NCI-H1092 (cell line): ENCODE measurements around the gene LRIT1.

Experiments used
- DNase-seq: peaks from one replicate; lab custom pipeline; 2025; lab: John Stamatoyannopoulos, UW

Gene LRIT1

DNA sequence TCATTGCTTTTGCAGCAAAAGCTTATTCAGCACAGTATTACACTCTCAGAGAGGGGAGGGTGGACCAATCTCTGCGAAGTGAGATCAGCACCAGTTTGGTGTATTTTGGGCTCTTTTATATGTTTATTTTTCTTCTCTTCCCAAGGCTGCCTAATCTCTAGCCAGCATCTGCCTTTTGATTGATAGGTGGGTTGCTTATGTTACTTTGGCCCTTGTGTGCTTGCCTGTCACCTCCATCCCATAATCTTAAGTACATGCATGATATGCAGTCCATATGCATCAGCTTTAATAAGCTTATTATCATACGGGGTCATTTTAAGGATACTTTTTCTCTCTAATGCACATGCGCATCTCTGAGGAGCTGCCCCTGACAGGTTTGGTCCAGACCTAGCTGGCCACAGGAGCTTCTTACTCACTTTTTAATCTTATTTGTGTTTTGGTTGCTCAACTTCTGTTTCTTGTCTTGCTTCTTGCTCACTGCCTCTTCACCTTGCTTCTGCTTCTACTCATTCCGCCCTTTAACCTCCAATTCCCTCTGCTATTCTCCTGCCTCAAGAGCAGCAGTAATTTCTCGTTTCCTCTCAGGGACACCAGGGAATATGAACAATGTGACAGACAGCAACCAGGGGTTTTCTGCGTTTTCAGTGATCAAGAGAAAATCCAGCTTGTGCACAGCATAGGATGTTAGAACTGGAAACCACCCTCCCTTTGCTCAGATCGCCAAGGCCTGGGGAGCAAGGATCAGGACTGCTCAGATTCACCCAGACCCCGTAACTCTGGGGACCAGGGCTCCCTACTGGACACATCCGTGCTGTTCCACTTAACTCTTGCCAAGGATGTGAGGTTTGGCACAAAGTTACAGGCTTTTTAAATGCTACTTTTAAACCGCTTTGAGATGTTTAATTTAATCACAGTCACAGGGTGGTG, 13.5 kb upstream of the LRIT1 start:
- DNase-seq = no peak

DNA sequence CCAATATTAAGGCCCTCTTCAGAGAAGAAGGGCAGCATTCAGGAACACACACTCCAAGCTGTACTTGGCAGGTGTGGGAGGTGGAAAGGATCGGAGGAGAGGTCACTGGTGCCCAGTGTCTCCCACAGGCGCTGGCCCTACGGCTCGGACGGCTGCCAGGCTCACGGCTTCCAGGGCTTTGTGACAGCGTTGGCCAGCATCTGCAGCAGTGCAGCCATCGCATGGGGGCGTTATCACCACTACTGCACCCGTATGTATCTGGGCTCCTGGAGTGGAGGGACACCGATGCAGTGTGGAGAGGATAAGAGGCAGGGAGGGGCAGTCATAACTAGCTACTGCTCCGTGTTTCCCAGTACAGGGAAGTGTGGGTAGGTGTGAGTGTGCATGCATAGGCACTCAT, 7.4 kb upstream of the LRIT1 start:
- DNase-seq = no peak

DNA sequence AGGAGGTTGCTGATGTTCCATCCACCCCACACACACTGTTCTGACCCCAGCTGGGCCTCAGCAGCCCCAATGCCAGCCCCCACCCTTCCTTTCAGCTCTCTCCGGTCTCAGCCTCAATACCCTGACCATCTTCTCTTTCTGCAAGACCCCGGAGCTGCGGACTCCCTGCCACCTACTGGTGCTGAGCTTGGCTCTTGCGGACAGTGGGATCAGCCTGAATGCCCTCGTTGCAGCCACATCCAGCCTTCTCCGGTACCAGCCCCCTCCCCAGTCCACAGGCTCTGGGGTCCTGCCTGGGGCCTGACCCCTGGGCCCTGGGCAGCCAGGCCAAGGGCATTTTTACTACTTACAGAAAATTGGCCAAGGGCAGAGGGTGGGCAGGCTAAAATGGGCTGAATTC, 6.2 kb upstream of the LRIT1 start:
- DNase-seq = no peak

DNA sequence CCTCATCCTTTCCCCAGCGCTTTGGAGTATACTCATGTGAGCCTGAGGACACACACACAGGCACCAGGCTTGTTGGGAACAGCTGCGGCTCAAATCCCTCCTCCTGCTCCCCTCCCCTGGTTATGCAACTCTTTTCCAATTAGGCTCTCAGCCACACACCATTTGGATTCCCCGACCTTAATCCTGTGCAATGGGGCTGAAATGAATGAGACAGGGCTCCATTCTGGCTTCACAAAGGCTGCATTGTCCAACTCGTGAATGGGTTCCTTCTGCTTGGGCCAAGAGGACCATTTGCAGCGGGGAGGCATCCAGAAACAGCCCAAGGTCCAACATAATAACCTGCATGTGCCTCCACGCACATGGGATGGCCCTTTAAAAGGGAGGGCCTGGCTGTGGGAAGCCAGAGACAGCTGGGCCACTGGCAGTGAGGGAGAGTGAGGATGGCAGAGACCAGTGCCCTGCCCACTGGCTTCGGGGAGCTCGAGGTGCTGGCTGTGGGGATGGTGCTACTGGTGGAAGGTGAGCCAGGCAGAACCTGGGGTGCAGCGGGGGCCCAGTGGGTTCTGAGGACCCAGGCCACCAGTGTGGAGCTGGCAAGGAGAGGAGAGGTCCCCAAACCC, 3.4 kb upstream of the LRIT1 start, which contains the start of gene RGR:
TSS of gene RGR (plus strand) at position 403 of the 620 bp plus-strand sequence. CDS start at position 441, 38 bp downstream.
- DNase-seq = peak; percentile 24

DNA sequence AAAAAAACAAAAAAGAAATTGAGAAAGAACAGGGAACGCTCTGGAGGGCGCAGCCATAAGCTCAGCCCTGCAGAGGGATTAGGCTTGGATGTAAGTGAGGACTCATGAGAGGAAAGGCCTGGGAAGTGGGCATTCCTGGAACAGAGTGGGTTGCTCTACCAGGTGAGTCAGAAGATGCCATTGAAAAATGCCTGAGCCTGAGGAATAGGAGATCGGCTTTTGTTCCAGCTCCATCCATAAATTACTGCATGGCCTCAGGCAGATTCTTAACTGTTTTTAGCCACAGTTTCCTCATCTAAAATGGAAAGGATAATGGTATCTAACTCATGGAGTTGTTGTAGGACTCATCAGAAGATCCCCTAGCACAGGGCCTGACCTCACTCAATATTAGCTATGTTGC, 2.4 kb upstream of the LRIT1 start:
- DNase-seq = no peak

DNA sequence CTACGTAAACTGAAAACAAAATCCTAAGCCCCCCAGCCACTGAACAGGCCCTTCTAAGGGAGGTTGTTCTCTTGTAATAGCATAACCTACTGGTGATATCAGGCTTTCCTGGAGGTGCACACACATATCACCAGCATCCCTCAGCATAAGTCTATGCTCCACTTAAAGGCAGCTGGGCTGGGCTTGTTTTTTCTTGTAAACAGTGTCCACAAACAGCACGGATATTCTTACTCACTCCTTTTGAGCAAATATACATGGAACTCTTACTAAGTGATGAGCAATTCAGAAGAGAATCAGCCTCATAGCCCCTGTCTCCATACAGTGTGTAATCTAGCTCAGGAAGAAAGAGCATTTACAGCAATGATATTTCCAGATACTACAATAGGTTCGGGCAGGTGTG, 2.4 kb downstream of the LRIT1 start:
- DNase-seq = no peak

DNA sequence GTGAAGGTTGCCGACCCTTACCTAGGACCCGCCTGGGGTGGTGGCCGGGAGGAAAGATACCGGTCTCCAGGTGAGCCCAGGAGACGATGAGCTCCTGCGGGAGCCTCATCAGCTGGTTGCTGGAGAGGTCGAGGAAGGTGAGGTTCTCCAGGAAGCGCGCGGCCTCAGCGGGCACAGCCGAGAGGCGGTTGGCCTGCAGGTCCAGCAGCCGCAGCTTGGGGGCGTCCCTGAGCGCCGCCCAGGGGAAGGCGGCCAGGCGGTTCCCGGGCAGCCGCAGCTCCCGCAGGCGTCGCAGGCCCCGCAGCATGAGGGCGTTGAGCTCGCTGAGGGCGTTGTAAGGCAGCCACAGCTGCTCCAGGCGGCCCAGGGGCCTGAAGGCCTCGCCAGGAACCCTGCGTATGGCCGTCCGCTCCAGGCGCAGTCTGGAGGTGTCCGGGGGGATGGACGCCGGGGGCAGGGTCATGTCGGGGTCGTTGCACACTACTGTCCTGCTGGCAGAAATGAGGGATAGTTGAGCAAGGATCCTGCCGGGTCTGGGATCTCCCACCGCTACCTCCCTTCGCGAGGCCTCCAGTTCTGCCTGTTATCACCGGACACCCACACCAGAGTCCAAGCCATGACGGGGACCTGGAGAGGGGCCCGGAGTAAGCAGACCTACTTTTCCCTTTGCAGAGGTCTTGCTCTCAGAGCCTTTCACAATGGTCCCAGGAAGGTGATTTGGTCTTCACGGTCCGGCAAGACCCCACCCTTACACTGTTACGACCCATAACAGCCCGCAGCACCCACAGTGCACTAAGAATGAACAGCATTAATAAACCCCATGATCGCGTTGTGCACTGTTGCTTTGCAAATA, 3.9 kb downstream of the LRIT1 start:
- no peak for DNase-seq

DNA sequence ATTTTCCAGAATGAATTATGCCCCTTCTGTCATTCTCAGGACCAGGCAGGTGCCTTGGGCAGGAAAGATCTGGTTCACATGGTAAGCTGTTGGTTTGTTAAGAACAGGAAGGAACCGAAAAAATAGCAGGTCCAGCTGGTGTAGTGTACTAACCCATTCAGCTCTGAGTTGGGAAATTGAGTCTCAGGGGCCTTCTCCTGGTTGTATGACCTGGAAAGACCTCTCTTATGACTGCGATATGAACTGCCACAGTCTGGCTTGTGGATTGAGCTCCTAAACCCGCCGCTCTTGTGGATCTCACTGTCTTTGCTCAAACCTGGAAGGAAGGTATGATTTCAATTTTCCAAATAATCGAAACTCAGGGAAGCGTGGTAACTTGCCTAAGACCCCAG, 4.5 kb downstream of the LRIT1 start:
- no peak for DNase-seq

DNA sequence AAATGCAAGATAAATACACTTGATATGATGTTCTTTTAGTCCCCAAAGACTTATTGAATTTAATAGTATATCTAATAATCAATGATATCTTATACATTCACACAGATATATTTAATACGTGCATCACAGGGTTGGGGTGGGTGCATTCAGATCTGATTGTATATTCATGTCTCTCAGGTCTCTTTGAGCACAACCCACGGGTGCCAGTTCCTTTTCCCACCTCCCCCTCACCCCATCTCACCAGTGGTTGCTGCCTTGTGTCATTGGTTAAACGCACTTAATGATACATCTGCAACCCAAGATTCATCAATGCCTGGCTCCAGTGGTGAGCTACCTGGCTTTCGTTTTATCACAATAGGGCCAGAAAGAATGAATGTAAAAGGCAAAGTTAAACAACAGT, 6.2 kb downstream of the LRIT1 start:
- DNase-seq = no peak

DNA sequence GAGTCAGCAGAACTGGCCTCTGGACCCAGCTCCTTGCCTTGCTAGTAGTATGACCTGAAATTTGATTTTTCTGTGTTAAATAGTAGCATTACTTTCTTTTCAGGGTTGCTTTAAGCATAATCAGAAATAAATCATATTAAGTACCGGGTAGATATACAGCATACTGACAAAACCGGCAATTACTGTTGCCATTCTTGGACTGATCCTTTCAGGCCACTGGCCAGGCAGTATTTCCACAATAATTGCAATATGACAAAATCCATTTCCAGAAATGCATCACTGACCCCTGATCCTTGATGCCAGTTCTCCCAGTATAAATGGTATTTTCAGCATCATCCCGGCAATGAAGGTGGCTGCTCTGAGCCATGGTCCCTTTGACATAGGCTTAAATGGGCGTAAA, 6.9 kb downstream of the LRIT1 start:
- no peak for DNase-seq

DNA sequence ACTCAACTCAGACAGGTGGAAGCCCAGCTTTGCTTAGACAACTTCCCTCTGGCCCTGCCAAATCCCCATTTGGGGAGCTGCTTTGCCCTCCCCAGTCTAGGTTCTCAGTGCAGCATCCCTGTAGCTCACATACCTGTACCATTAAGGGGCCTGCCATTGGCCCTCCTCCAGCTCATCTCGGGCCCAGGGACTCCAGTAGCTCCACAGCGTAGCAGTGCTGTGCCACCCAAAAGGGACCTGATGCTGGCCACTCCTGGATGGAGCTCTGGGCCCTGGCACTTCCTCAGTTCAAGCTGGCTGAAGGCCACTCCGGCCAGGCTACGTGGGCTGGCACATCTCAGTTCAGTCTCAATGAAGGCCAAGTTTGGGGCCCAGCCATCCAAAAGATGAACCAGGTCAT, 7.4 kb downstream of the LRIT1 start:
- no peak for DNase-seq

DNA sequence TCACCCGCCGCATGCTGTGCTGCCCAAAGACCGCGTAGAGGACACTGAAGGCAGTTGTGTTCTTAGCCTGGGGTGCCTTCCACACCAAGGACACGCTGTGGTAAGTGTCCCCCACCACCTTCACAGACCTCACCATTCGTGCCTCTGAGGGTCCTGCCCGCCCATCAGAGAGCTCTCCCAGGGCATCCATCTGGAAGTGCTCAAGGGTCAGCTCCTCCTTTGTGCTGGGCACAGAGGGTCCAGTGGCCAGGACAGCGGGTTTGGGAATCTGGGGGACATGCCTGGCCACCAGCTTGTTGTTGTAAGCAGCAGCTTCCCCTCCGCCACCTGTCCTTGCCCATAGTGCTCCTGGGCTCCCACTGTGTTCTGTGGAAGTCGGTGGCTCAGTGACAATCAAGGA, 9.0 kb downstream of the LRIT1 start:
- no peak for DNase-seq

DNA sequence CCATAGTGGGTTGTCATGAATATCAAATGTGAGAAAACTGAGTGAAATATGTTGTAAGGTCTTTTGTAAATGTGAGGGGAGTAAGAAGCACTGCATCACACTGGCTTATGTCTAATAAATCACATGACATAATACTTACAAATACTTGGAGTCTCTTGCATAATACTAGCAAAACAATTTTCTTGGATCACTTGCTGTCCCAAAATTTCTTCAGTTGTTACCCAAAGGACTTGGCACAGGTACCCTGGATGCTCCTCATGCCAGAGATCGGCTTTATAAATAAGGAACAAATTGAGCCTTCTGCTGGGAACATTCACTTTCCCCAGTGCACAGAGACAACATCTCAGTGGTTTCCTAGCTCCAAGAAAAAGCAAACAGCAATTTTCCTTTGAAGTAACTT, 11.0 kb downstream of the LRIT1 start:
- no peak for DNase-seq

DNA sequence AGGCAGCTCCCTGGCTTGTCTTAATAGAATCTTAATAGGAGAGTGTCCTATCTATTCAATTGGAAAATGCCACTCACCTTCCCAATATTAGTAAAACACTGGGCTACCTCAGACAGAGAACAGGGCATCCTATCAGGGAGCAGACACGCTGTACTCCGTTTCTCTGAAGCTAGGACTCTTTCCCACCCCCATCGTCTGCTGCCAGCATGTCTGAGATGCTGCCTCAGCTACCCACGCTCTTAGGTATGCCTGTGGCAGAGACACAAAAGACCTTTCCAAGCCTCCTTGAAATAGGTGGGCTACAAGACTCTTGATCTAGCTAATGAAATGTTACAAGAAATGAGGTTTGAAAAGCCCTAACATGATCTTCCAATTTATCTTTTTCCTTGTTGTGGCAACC, 13.5 kb downstream of the LRIT1 start:
- DNase-seq = no peak

DNA sequence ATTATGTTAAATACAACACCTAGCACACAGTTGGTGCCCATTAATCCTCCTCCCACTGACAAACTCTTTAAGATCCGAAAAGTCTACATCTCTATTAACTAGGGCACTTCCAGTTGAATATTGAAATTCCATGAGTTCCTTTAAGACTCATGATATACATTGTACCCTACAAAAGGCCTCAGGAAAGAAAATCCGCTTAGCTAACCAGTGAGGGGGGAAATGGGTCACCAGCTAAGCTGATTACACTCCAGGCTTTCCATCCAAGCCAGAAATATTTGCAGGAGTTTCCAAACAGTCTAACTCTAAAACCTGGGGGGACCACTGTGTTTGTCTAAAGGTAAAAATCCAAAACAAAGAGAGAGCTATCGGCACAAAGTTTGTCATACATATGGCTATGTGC, 14.7 kb downstream of the LRIT1 start:
- no peak for DNase-seq

DNA sequence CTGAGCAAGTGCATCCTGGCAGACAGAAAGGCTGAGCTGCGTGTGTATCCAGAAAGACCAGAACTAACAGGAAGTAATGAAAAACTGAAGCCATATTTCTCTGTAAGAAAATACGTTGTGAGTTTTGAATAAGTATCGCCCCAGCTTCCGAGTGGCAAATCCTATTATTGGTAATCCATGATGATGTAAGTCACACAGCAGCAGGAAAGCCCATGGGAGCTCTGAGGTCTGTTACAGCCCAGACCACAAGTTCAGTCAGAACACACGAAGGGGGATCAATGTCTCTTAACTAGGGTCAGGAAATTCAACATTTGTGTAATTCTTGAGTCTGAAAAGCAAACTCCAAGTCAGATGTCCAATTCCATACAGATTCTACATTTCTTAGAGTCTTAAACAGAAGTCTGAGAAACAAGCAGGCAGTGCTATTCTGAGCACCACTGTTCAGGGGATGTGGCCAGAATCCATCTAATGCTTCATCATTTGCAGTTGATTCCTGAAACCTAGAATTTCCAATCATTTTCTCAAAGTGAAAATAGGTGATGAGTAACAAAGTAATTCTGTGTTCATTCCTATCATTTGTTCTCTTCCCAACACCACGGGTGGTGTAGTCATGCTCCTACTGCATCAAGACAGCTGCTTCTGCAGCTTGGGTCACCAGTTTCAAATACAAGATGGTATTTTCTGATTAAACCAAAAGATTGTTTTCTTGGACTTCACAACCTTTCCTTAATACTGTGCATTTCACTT, 15.7 kb downstream of the LRIT1 start, which contains the start of gene LRIT2:
TSS of gene LRIT2 (minus strand) at position 118 of the 747 bp plus-strand sequence. CDS start at position 94, 24 bp downstream.
- no peak for DNase-seq

DNA sequence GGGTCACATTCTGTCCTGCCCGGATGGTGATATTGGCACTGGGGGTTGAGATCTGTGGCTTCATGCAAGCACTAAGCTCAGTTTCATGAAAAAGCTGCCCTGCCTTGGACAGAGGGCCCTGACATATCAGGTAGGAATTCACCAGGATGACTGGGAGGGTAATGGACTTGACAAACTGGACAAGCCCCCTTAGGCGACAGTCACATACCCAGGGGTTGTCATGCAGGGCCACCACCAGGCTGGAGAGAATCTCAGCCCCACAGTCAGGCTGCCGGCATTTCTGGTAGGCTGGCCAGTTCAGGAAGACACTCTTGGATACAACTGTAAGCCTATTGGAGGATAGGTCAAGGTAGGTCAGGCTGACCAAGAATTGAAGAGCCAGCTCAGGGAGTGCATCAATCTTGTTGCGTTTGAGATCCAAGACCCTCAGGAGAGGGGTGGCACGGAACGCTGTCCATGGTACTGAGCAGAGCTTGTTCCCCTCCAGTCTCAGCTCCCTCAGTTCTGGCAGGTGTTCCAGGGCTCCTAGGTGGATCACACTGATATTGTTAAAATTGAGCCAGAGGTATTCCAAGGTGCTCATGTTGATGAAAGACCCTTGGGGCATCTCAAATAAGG, 16.8 kb downstream of the LRIT1 start:
- no peak for DNase-seq

DNA sequence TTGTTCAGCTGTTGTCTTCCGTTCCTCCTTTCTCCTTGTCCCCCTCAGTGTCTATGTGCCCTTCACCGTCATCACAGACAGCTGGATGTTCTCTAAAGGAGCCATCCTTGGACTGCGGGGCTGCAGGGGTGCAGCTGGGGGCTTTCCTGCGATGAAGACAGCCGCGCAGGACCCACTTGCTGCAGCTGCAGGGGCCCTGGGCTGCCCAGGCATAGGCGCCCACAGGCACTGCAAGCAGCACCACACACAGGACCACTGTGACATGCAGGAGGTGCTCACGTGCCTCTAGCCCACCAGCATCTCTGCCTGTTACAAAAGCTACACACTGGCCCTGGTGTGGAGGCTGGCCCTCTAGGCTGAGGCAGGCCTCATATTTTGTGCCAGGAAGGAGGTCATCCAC, 19.4 kb downstream of the LRIT1 start:
- no peak for DNase-seq

DNA sequence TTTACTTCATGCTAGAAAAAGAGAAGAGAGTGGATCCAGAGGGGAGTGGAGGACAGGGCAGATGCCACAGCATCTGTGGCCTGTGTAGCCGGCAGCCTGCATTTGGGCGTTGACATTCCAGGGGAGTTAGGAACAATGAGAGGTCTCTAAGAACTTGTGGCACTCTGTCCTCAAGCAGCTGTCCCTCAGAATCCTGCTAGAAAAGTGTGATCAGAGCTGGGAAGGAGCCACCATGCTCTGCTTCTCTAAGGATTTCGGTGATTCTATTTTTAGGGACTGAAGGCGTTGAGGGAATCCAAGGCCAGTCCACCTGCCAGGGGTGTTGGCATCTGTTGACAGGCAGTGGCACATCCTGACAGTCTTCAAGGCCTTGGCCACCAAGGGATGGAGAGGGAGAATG, 23.6 kb downstream of the LRIT1 start:
- no peak for DNase-seq

DNA sequence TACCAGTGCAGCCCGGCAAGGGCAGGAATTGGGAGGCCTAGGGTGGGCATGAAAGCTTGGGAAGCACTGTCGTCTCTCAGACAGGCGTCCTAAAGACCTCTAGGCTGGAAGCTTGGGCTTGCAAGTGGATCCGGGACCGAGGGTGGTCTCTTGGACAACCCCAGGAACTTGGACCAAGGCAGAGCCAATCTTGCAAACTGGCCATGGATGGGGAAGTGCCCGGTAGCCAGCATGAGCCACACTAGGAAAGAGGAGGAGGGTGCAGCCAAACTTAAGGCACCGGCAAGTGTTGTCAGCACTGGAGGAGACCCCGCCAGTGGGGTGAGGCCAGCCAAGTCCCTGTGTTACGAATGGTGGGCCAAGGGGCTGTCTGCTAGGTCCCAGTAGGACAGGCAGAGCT, 24.5 kb downstream of the LRIT1 start:
- no peak for DNase-seq

DNA sequence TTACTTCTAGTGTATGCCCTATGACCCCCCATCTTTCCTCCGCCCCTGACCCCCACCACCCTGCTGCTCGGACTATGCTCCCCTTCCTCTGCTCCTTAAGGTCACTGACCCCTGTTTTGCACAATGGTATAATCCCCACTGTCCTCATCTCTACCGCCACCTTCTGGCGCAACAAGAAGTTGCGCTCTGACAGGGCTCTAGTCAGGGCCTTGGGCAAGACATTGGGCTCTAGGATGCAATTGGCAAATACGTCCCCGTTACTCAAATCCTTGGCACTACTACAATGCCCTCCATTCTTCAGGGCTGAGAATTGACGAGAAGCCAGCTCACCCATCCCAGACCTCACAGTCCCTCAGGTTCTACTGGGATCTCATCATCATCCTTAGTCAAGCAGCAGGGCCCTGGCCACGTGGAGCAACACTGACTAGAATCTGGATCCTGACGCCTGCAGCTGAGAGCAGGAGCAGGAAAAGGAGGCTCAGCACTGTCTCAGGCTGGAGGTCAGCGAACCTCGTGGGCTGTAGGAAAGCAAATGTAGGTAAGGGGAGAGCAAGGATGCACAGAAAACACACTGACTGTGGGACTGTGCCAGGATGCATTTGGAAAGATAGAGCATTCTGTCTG, 26.6 kb downstream of the LRIT1 start:
- DNase-seq = no peak
